GDM1 (cell line): Measurements from ENCODE around the gene RNASE13.
"Not testable (repeated sequence)": the region's sequence is repeated elsewhere in the genome, so short reads cannot be mapped to it uniquely, and the experiment has no call there.

Experiments used
- DNase-seq: peaks from one replicate; lab custom pipeline; 2025; lab: John Stamatoyannopoulos, UW

The RNASE13 gene

DNA sequence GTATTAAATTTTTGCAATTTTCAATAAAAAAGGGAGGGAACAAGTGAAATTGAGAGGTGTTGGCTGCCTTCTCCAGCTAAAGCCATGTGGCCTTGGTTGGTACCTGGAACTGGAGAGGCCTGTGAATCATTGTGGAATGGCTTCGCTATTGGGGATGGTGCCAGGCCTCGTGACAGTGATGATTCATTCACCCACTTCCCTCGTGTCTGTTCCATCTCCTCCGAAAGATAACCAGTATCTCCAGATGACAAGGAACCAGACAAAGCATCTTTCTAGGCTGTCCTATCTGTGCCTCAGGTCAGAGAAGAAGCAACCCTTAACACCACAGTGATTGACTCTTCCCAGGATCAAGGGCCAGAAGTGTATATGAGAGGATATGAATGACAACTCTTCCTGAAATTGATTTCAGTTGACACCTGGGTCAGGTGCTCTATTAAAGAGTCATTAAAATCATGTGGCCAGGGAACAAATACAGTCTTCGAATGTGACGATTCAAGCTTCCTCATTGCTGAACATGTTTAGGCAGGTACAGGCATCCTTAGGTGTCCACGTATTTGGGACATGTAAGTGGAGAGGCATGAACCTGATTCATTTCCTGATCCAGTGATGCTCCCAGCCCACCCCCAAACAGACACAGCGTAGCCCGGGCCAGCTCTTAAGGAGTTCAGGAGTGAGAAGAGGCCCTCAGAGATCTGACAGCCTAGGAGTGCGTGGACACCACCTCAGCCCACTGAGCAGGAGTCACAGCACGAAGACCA, 7.2 kb upstream of the RNASE13 start, which contains the start of gene RNASE7:
RNASE7 (plus strand) TSS at position 687 of the 758 bp plus-strand sequence. CDS start 631 bp downstream, outside the sequence.
- no peak for DNase-seq

DNA sequence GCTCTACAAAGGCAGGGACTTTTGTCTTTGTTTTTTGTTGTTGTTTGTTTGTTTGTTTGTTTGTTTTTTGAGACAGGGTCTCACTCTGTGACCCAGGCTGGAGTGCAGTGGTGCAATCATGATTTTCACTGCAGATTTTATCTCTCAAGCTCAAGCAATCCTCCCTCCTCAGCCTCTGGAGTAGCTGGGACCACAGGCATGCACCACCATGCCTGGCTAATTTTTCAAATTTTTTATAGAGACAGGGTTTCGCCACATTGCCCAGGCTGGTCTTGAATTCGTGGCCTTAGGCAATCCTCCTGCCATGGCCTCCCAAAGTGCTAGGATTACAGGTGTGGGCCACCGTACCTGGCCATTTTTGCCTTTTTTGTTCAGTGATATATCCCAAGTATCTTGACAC, 6.3 kb upstream of the RNASE13 start:
- not testable (repeated sequence) for DNase-seq

DNA sequence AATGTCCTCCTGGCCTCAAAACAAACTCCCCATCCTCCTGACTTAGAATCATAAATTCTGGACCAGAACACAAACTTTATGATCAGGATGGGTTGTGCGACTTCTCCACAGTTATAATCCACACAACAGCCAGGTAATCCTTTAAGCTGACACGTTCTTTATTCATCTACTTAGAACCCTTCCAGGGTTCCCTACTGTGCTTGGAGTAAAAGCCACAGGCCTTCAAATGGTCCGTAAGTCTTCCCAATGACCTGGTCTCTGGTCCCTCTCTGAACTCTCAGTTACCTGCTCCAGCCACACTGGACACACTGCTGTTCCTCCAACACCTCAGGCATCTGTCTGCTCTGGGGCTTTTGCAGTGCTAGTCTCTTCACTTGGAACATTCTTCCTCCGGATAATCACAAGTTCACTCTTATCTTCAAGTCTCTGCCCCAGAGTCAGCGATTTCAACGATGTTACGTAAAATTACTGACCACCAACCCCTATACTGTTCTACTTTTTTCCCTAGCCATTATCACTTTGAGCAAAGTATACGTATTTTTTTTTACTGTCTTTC, 5.8 kb upstream of the RNASE13 start:
- no peak for DNase-seq

DNA sequence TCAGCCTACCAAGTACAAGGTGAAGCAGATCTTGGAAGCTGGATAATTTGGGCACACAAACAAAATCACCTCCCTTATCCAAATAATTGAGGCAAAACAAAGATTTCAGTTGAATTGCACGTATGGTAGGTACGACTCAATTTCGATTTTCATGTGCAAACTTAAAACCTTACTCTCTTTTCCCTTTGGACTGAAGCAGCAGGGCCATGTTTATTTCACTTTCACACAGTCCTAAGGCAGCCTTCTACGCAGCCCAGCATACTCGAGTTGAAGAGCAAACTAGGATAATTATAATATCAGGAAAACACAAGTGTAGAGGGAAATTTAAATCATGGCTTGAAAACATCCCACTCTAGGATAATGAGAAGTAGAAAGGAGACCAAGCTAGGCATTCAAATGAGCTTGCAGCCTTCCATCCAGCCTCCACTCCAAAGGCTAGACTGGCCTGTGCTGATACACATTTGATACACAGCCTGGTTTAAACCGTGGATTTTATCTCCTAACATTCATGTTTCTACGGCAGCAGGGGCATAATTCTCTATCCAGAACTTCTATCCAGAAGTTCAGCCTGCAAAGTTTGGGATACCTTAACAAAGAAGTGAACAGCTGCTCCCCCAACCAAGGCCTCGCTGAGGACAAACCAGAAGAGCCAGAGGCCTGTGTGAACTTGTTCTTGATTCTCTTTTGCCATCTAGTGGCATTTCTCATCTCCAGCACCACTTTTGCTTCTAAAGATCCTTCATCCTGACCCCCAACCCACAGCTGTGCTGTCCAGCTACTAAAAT, 5.2 kb upstream of the RNASE13 start:
- DNase-seq, result peak; percentile 63

DNA sequence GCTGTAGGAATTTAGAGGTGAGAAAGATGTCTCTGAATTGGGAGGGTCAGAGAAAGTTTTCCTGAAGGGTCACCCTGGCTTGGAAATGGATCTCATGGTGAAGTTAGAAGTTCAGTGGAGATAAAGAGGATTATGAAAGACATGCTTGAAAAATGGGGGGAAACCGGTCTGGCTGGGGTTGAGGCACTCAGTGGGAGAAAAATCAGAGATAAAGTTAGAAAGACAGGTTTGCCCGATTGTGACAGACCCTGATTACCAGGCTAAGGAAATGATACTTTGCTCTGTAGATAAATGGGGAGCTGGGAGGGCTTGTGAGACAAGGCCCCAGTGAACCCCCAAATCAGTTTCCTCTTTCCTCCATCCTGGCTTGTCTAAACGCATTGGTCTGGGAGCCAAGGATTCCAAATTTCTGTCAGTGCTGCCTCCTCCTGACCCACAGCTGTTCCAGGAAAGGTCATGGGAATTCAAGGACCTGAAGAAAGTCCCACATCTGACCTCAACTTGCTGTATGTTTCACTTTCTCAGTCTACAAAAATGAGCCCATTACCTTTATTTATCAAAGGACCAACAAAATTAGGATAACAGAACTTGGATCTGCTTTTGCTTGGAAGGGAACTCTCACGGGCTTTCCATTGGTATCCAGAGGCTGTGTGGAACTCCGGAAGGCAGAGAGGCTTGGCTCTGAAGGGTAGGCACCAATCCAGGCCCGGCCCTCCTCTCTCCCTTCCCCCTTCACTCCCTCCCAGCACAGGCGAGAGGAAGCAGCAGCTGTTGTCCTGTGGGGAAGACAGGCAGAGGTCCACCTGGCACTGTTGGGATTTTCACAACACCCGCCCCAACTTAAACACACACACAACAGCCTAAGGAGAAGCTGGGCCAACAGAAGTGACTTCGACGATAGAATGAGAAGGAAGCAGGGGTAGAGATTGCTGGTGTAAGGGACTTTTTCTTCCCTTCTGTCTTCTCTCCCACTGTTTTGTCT, 4.1 kb upstream of the RNASE13 start:
- no peak for DNase-seq

DNA sequence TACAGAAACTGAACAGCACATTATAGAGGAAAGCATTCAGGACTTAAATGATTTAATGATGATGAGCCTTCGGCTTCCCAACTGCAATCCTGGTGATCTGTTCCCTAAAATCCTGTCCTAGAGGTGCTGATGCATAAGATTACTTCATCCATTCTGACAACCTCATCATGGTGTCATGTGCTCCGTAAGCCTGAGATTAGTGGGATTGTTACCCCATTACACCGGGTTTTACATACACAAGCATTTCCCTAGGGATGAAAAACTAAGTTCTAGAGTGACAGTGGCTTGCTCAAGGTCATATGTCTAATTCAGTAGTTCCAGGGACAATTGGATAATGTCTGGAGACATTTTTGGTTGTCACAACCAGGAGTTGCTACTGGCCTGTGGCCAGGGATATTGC, 2.5 kb upstream of the RNASE13 start:
- DNase-seq, result no peak

DNA sequence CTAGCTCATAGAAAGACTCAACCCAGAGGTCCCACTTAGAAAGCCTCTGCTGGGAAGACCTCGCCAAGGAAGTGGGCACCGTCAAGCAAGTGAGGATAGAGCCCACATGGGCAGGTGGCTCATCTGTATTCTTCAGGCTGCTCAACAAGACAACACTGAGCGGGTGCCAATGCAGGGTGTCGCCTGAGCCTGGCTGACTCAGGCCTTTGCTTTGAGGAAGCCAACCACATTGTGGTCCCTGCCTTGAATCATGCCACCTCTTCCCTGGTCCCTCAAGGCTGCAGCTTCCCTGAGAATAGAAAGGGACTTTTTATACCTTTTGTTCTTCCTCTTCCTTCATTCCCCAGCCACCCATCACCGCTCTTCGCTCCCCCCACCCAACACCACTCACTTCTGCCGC, 2.1 kb upstream of the RNASE13 start:
- DNase-seq, result no peak

DNA sequence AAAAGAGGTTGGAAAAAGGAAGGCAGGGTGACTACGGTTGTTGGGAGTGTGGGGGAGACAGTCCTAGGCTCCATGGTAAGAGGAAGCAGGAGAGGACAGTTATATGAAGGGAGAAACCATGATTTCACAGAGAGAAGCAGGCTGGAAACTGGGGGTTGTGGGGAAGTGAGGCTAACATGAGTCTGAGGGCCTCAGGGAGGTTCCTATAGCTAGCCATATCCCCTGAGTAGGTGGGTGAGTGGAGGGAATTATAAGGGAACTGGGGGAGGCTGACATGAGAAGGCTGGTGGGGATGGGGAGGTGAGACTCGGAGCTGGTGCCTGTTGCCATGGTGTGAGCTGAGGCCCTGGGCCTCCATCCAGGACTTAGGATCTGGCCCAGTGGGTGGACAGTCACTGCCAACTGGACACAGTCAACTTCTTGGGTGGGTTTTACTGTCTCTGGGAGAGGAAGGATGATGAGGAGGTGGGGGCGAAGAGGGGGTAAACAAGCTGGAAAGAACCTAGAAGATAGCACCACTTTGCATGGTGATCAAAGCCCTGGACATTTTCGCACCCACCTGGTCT, 1.4 kb downstream of the RNASE13 start:
- DNase-seq, result no peak

DNA sequence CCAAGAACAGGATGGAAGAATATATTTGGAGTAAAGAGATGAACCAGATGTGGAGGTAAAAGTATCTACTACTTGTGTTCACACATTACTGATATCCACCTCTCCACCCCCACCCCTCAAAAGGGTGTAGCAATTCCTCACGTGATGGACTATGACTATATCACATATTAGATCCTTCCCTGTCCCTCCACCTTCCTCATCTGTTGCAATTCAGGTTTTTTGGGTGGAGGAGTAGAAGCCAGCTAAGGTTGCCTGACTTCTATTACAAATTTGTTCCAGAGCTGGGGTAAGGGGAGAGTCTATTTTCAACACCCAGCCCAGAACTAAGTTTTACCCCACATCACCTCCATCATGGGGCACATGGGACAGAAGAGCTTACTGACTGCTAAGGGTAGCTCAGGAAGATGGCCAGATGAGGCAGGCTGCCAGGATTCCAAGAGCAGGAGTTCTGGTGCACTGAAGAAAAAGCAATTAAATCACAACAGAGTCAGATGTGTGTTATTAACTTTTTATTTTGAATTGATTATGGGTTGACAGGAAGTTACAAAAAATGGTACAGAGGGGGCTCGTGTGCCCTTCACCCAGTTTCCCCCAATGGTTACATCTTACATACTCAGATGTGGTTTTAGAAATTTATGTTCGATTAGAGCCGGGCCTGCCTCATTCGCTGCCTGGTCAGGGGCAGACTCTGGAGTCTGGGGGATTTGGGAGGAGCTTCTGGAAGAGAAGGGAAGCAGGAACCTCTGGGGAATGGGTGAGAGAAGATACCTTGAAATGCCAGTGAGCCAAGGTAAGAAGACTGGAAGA, 2.1 kb downstream of the RNASE13 start:
- DNase-seq, result no peak

DNA sequence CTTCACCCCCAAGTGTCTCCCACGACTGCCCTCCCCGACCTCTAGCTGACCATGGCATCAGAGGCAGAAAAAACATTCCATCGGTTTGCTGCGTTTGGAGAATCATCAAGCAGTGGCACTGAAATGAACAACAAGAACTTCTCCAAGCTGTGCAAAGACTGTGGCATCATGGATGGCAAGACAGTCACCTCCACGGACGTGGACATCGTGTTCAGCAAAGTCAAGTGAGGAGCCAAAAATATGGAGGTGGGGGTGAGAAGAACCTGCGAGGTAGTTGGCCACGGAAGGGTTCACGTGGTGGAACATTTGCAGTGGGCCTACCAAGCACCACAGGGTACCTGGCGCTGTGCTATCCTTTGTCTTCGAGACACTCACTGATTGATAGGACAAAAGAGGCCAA, 4.1 kb downstream of the RNASE13 start:
- DNase-seq, result no peak

DNA sequence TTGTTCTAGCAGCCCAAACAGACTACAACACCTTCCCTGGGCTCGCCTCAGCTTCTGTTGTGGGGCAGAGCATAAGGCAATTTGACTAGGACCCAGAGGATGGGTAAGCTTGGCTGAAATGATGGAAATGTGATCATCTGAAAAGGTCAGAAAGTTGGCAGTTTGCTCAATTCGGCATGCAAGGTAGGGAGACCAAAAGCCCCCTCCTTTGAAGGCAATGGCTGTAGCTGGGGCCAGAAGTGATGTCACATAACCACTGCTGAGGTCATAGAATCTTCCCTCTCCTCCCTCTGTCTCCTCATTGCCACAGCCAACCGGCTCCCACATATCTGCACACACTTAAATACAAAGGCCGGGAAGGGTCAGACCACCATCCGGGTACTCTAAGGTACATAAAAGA, 4.7 kb downstream of the RNASE13 start, which contains the start of gene TPPP2:
TPPP2 (plus strand) TSS at position 301 of the 400 bp plus-strand sequence. CDS start 365 bp downstream, outside the sequence.
- no peak for DNase-seq

DNA sequence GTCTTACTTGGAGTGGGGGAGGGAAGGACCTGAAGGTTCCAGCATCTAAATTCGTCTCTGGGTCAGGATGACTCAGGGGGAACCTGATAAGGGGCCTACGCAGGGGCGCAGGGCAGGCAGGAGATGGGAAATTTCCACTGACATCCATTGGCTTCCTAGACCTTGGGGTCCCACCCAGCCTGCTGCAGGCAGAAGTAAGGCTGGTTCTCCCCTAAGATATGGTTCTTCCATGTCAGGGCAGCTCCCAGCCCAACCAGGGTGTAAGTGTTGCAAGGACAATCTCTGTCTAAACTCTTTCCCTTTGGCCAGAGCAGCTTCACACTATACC, 7.7 kb downstream of the RNASE13 start:
- DNase-seq, result no peak

DNA sequence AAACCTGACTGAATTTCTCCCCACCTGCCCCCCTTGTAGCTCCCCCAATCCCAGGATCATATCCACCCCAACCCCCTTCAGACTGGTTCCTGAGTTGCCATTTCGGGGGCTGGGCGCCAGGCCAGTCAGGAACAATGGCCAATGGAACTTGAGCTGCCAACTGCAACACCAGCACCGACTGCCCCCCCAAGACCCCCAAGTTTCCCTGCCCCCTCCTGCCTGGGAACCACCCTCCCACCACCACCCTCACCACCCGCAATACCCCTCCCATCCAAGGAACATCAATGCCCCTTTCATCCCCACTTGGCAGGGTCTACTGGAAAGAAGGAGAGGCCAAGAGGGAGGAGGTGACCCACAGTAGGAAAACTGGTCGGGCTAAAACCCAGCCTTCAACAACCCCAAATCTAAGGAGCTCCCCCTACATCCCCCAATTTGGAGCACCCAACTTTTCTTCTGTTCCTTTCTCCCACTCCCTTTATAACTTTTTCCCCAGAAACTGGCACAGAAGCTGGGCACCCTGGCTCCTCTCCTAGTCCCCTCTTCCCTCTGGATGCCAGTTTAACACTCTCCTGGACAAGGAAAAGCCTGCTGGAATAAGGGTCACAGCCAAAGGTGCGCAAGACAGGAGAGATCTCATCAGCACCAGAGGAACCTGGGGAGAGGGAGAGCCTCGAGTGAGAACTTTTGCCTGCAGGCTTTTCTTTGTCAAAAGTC, 8.2 kb downstream of the RNASE13 start:
- no peak for DNase-seq

DNA sequence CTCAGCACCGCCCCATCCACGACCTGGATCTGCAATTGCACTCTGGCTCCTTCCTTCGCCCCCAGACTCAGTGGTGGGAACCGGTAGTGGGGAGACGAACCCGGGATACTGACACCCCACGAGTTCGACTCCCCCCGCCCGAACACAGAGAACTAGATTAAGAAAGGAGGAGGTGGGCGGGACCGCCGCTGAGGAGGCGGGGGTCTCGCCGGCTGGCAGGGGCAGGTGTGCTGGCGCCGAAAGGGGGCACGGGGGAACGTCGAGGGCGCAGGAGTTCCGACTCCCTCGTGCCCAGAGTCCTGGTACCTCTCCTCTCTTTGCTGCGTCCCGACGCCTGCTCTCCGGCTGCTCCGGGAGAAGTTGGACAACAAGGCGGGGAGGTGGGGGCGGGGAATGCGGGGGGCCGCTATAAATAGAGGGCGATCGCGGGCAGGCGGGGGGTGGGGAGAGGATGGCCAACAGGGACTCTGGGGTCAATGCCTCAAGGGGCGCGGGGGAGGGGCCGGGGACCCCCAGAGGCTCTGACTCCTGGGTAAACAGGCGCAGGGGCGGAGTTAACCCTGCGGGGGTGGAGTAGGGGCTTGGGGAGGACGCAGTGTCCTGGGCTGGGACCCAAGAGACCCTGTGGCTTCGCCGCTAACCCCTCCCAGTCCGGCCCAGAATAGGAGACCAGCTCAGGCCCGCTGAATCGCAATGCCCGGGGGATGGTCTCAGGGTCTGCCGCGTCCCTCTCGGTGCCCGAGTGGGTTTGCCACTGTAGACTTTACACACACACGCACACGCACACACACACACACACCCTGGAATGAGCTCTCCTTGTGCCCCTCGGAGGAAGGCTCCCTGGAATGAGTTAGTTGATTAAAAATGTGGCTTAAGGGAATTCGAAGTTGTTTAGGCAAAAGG, 9.0 kb downstream of the RNASE13 start:
- no peak for DNase-seq

DNA sequence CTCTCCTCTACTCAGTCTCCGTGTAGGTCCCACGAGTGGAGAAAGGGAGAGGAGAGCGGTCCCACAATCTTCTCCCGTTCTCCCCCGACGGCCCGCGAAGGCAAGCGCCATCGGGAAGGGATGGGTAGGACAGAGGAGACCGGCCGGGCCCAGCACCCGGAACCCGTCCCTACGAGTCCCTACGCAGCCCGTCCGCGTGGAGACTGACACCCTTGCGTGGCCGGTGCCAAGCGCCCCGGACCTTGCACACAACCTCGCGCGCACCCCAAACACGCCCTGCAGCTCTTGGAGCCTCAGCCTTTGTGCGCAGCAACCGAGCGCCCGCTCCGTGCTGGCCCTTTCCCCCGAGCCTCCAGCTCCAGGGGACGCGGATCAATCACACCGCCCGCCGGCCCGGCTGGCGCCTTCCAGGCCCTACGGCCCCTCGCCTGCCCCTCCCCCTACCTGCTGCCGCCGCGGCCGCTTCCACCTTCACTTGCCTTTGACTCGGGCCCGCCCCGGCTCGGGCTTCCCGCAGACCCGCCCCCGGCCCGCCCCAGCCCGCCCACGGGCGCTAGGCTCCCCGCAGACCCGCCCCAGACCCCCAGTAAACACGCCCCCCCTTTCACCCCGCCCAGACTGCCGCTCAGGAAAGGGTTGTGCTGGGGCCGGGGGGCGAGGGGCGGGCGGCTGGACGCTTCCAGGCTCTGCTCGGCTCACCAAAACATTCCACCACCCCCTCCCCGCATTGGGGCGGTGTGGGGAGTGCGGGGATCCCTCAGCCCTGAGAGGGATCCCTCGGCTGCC, 9.8 kb downstream of the RNASE13 start, which contains the start of gene NDRG2:
NDRG2 (minus strand) TSS at position 477 of the 786 bp plus-strand sequence. CDS start 1,746 bp downstream, outside the sequence.
- DNase-seq, result peak; percentile 68

DNA sequence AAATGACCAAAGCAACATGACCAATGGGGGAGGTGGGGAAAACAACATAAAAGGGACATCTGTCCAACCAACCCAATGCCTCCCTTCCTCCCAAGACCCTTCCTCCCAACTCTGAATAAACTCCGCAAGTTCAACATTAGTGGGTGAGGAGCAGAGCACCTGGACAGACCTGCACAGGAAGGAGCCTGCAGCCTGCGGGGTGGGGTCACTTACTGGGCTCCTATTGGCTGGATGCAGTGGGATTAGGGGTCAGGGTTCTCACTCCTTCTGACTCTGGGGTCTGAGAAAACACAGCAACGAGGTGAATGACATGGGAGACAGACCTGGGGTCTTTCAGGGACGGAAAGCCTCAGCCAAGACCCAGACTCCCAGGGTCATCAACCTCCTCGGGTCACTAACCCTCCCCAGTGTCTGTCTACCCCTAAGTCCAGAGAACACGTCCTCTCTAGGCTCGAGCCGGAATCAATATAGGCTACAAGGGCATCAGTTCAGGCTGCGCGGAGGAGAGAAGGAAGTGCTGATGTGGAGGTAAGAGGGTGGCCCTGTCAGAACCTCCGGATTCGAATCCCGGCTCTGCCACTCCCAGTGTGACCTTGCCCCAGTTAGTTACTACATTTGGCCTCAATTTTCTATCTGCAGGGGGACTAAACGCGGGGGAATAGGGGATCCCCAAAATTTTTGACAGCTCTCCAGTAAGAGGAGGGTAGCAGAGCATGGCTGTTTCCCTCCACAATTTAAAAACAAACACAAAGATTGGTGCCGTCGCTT, 10.6 kb downstream of the RNASE13 start:
- DNase-seq, result no peak

DNA sequence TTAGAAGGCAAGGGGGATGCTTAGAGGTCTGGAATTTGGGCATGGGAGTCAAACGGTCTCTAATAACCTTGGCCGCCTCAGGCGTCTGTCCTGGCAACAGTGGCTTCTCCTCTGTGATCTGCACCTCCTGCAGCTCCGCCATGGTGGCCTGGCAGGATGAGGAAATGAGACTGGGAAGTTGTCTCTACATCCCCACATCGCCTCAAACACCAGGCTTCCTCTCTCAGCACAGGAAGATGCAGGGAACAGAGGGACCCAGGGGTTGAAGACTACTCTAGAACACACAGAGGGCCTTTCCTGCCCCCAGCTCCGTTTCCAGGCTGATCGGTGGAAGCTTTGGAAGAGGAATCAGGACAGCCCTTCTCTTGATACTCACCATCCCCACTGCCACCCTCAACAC, 11.4 kb downstream of the RNASE13 start:
- no peak for DNase-seq
